HG03378 (cell line): Measurements from ENCODE around the gene FRMD1.

Source experiments
- ATAC-seq: cut with Tn5 transposase; IDR thresholded peaks from one replicate; pipeline ENCODE4 v1.9.1; 2021; ENCODE audit warnings: mild to moderate bottlenecking, moderate library complexity; ENCODE audit not compliant: unreplicated experiment

The FRMD1 gene

GRCh38 chr6:168013250-168013915 is 65.6 kb downstream of the FRMD1 start:
- no peak for ATAC-seq

DNA sequence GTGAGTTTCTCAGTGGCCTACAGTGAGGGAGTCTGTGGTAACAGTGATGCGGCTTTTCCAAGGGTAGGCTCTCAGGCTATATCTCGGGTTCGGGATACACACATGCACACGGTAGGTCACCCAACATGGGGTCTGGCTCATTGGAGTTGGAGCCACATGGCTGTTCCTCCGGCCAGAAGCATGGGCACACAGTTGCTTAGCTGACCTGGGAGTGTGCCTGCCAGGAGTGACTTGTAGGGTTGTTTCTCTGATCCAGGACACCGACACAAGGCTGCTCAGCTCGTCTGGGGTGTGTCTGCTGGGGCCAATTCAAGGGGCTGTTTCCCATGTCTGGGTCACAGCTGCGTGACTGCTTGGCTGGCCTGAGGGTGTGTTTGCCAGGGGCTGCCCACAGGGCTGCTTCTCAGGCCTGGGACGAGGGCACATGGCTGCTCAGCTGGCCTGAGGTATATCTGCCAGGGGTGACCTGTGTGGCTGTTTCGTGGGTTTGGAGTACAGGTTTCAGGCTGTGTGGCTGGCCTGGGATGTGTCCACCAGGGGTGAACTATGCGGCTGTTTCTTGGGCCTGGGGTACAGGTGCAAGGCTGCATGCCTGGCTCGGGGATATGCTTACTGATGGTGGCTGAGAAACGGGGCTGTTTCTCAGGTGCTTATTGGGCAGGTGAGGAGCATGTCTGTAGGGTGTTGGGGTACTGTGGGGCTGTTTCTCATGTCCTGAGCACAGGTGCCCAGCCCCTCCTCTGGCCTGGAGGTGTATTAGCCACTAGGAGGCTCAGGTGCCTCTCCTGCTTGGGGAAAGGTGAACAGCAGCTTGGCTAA is 66.4 kb downstream of the FRMD1 start:
- ATAC-seq = no peak

DNA sequence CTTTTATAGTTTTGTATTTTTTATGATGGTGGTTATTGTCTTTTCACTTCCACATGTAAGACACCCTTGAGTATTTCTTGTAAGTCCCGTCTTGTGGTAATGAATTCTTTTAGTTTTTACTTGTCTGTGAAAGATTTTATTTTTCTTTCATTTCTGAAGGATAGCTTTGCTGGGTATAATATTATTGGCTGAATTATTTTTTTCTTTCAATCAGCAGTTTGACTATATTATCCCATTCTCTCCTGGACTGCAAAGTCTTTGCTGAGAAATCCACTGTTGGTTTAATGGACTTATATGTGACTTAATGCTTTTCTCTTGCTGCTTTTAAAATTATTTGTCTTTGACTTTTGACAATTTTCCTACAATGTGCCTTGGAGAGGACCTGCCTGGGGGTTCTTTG is 67.7 kb downstream of the FRMD1 start:
- ATAC-seq = no peak

DNA sequence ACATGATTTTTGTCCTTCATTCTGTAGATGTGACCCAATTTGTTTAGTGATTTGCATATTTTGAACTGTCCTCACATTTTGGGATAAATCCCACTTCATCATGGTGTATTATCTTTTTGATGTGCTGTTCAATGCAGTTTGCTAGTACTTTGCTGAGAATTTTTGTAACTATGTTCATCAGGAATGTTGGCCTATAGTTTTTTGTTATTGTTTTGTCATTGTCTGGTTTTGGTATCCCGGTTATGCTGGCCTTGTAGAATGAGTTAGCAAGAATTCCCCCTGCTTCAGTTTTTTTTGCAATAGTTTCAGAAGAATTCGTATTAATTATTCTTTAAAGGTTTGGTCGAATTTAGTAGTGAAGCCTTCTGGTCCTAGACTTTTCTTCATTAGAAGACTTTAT is 69.7 kb downstream of the FRMD1 start:
- no peak for ATAC-seq

DNA sequence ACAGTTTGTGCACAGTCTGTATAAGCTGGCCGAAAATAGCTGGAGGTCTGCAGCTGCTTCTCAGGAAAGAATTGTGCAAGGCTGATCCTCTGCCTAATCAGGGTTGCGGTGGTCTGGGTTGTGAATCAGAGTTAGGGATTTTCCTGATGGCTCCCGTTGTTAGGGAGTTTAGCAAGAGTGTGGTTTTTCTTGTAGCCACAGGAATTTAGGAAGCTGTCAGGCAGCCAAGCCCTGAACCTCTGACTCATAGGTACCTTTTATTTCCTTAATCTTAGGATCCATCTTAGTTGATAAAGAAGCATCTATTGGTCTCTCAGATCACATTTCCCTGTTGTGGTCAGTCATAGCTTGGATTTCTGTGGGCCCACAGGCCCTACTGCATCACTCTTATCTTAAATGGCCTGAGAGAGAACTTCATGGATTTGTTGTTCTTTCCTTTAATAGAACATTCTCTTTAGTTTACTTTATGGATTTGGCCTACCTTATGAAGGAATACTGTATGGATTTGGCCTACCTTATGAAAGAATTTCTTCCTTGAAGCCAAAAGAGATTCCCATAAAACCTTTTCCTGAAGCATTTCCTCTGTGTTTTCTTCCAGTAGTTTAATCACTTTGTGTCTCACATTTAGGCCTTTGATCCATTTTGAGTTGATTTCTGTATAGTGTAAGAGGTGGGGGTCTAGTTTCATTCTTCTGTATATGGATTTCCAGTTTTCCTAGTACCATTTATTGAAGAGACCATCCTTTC is 71.2 kb downstream of the FRMD1 start:
- ATAC-seq = no peak

- no peak for ATAC-seq
These were observed 73.2 kb downstream of the FRMD1 start for GRCh38 chr6:168005796-168006195.

DNA sequence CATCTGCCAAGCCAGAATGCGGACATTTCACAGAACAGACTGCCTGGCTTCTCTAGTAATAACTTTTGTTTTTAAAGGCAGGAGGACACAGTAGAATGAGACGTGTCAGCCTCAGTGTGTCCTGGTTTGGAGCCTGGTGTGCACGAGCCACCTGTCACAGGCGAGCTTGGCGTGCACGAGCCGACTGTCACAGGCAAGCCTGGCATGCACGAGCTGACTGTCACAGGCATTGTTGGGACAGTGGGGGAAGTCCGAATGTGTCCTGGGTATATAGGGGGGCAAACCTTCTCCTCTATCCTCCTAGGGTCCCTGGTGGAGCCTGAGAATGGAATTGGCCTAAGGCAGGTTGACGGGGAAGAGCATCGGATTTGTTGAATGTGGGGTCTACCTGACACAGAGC is 74.1 kb downstream of the FRMD1 start:
- no peak for ATAC-seq

DNA sequence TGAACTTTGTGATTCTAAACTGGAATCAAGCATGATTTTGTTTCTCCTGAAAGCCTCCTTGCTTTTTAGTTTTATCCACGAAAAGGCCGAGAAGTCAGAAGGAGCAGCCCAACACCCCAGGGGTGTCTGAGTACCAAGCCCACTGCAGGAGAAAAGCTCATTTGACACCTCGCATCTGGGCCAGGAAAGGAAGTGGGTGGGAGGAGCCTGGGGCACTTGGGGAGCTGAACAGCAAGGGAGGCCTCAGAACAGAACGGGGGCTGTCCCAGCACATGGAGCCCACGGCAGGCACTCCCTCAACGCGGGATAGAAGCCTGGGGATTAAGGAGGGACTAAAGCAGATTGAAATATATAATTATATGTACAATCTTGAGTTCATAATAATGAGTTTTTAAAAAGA is 75.0 kb downstream of the FRMD1 start:
- no peak for ATAC-seq
